Psoas muscle (tissue), 8 donors: ENCODE results near the gene PASK. TPM values are rescaled to one million over a fixed set of nuclear protein-coding genes. Genes with fewer than 3 reads are reported as not detected.

Source experiments
- ATAC-seq, 4 donors: fragments of 200-7000 bp; cut with Tn5 transposase; one replicate each; pipeline ENCODE4 v1.9.1; 2020; ENCODE audit warnings: moderate library complexity in 3 of 4, mild to moderate bottlenecking in 2 of 4
- DNase-seq, 2 donors: peaks; one replicate each; pipeline ENCODE4 v3.0.0-alpha.2; 2020
- H3K27ac ChIP-seq: fragments of 200-600 bp; one replicate; pipeline ENCODE4 v1.8.0; 2022
- H3K27me3 ChIP-seq, 3 donors: fragments of 200-600 bp in 1 of 3; one replicate each; pipeline versions ENCODE4 v1.6.1 to v1.8.0; 2013 to 2022; ENCODE audit warnings: low read length in 2 of 3, mild to moderate bottlenecking in 2 of 3, moderate library complexity in 1 of 3; ENCODE audit not compliant: insufficient read depth in 3 of 3
- H3K36me3 ChIP-seq, 2 donors: fragments of 200-600 bp in 1 of 2; one replicate each; pipeline versions ENCODE4 v1.6.1 to v1.8.0; 2013 to 2022; ENCODE audit warnings: low read depth in 1 of 2, mild to moderate bottlenecking in 1 of 2, moderate library complexity in 1 of 2; ENCODE audit not compliant: insufficient read depth in 1 of 2
- H3K4me1 ChIP-seq: fragments of 200-600 bp; one replicate; pipeline ENCODE4 v1.8.0; 2022
- H3K4me3 ChIP-seq: fragments of 200-600 bp; one replicate; pipeline ENCODE4 v1.8.0; 2022; ENCODE audit warnings: mild to moderate bottlenecking
- H3K9me3 ChIP-seq: fragments of 200-600 bp; one replicate; pipeline ENCODE4 v1.8.0; 2022
- CTCF ChIP-seq: fragments of 200-600 bp; IDR thresholded peaks from one replicate; pipeline ENCODE4 v1.8.0; 2022; ENCODE audit warnings: antibody characterized with exemption
- WGBS, 3 donors: extraction: QIAGEN DNeasy Blood & Tissue Kit; methylation state at CpG; one replicate each; pipeline versions ENCODE4 v1.1.6 to v1.1.7; 2013; 5-methylcytosine and 5-hydroxymethylcytosine counted together
- intact Hi-C, 2 donors: fragments of 100-400 bp; cut with DNase I; formaldehyde crosslinking; loops; one replicate each; pipeline versions ENCODE4 v1.11.0 to v1.14.2; 2022
- polyA plus RNA-seq, 3 donors: library from polyadenylated mRNA; stranded (reverse); fragments of 200-250 nt; gene quantifications; one replicate each; pipeline ENCODE4 v1.2.3, GENCODE V29; 2013
- total RNA-seq, 4 donors: library from RNA; stranded (reverse); fragmentation: NEBNext Ultra II Directional in 2 of 4; extraction: Animal tissue kit (Norgen Biotek cat#: 25700) in 2 of 4; gene quantifications; one replicate each; pipeline versions ENCODE4 v1.2.1 to v1.2.4, GENCODE V29; 2021 to 2023
- donor health status: healthy with polysubstance abuse.
- donor health status: DM: no; HTN: no; CAD: no; lungs with moderate emphysema.
- donor health status: Bipolar disorder and iron deficiency.
- donor health status: healthy.
- donor health status: DM: yes; HTN: yes; CAD: no.
- donor health status: DM: no; HTN: no; CAD: no.
- donor health status: DM: no; HTN: no; CAD: no.
- donor health status: DM: yes; HTN: yes; CAD: no.

The PASK gene
- total and polyA plus RNA-seq, 7 donors = 0.41 to 1.9 (median 0.95) TPM

GRCh38 chr2:241138471-241138870, 10.8 kb downstream of the PASK start:
- Histone ChIP-seq H3K4me3 (no peak overlapping the region), H3K27me3 (no peaks in the 10 kb centered on the region), H3K36me3 (no peaks in the 10 kb centered on the region), H3K9me3 (no peaks in the 10 kb centered on the region), H3K4me1 (no peaks in the 10 kb centered on the region), H3K27ac (no peak overlapping the region)
- WGBS, 3 donors = 95 to 96% (median 95%) methylated on average over 16 of the region's 16 CpGs
- DNase-seq (peak in 1 of 2 donors; percentile 34), ATAC-seq (no peak)
- no peak for TF ChIP-seq CTCF
- intact Hi-C loops = no loop called here

GRCh38 chr2:241137276-241138190, 11.7 kb downstream of the PASK start:
- intact Hi-C loops = no loop called here
- Histone ChIP-seq H3K4me3 (no peak overlapping the region), H3K36me3 (no peaks in the 10 kb centered on the region), H3K4me1 (no peaks in the 10 kb centered on the region), H3K9me3 (no peaks in the 10 kb centered on the region), H3K27ac (no peak overlapping the region), H3K27me3 (no peaks in the 10 kb centered on the region)
- WGBS, 3 donors = 79 to 85% (median 84%) methylated on average over 22 to 24 of the region's 24 CpGs
- ATAC-seq (no peak), DNase-seq (peak in 1 of 2 donors; percentile 48)
- no peak for TF ChIP-seq CTCF

GRCh38 chr2:241136661-241137260, 12.5 kb downstream of the PASK start:
- TF ChIP-seq CTCF = no peak
- H3K4me1 ChIP-seq = no peaks in the 10 kb centered on the region
- intact Hi-C loops = no loop called here
- DNase-seq (peak in 1 of 2 donors; percentile 34), ATAC-seq (no peak)
- 93 to 96% (median 96%) methylated on average over 25 of the region's 25 CpGs for WGBS, 3 donors
- H3K27ac ChIP-seq = no peak overlapping the region
- H3K4me3 ChIP-seq = no peak overlapping the region
- H3K9me3 ChIP-seq = no peaks in the 10 kb centered on the region
- H3K27me3 ChIP-seq = no peaks in the 10 kb centered on the region
- no peaks in the 10 kb centered on the region for H3K36me3 ChIP-seq

GRCh38 chr2:241136191-241136590, 13.1 kb downstream of the PASK start:
- Histone ChIP-seq H3K9me3 (no peaks in the 10 kb centered on the region), H3K27me3 (no peaks in the 10 kb centered on the region), H3K36me3 (no peaks in the 10 kb centered on the region), H3K27ac (no peak overlapping the region), H3K4me3 (no peak overlapping the region), H3K4me1 (no peaks in the 10 kb centered on the region)
- no peak for TF ChIP-seq CTCF
- ATAC-seq (no peak), DNase-seq (no peak)
- 96 to 97% (median 96%) methylated on average over 8 of the region's 8 CpGs for WGBS, 3 donors
- intact Hi-C loops = no loop called here
